ENCODE measurements around the gene FARP2. TPM values are rescaled to one million over a fixed set of nuclear protein-coding genes. Genes with fewer than 3 reads are reported as not detected.
A peak's percentile ranks its signal among the peaks of the same experiment; 100 is the strongest.

Gene FARP2
- total and polyA plus RNA-seq, 2 of the 13 experiments (the other 11 are each of a cell fraction or from before 2014, with no cell fraction given): 28.0 to 45.4 TPM

DNA sequence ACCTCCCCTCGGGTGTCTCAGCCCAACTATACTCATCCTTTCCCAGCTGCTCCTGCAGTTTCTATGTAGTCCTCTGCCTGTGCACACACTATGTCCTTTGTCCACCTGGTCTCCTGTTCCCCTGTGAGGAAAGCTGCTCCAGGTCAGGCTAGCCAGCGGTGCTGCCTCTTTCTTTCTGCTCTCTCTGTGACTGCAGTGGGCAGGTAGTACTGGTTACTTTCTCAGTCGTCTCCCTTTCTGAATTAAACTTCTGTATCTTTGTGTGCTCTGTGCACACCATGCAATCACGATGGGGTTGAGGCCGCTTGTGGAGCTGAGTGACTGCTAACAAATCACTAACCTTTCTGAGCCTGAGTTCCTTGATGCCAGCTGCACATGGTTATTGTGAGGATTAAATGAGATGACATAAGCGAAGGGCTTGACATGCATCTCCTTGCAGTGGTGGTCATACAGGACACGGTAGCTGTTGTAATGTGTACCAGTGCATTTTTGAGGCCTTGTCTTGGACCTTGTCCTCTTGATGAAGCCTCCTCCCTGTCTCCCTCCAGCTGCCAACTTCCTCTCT, 3.5 kb downstream of the FARP2 start (continued):
- TF ChIP-seq FOXP1 (IDR thresholded peaks at IDR 0.05) (no peak), FOXP1 (CRISPR knock-in tag; IDR thresholded peaks at IDR 0.05) (no peak), ZNF124 (CRISPR knock-in tag; IDR thresholded peaks at IDR 0.05) (no peak), ZNF547 (CRISPR knock-in tag; IDR thresholded peaks at IDR 0.05) (peak; percentile 50; the same call in 1 of the 2 replicates), FOXA1 (IDR thresholded peaks at IDR 0.05) (no peak), FOXA1 (CRISPR knock-in tag; IDR thresholded peaks at IDR 0.05) (peak; percentile 28; the same call in 1 of the 2 replicates), LCORL (IDR thresholded peaks at IDR 0.05) (no peak), LCORL (CRISPR knock-in tag; IDR thresholded peaks at IDR 0.05) (0 out of 2 replicates have a peak, but pooled peaks have one; percentile 26), ZNF274 (CRISPR knock-in tag; IDR thresholded peaks at IDR 0.05) (peak; percentile 64; the same call in 1 of the 2 replicates), RFX3 (CRISPR knock-in tag; IDR thresholded peaks at IDR 0.05) (no peak), CCDC6 (CRISPR knock-in tag; IDR thresholded peaks at IDR 0.05) (peak; percentile 60; the same call in 1 of the 2 replicates), KDM5B (CRISPR knock-in tag; IDR thresholded peaks at IDR 0.05; ENCODE audit: borderline replicate concordance) (0 out of 2 replicates have a peak, but pooled peaks have one; percentile 45), SALL1 (CRISPR knock-in tag; IDR thresholded peaks at IDR 0.05) (peak; percentile 52), YEATS2 (CRISPR knock-in tag; IDR thresholded peaks at IDR 0.05; ENCODE audit: borderline replicate concordance) (peak; percentile 28; the same call in 1 of the 2 replicates), STAG1 (CRISPR knock-in tag; IDR thresholded peaks at IDR 0.05) (no peak), NFE2L2 (IDR thresholded peaks at IDR 0.05; ENCODE audit: low read length) (no peak), SAP130 (CRISPR knock-in tag; IDR thresholded peaks at IDR 0.05; ENCODE audit: low read depth) (peak; percentile 68), CEBPB (IDR thresholded peaks at IDR 0.05; ENCODE audit: borderline replicate concordance, low read depth, low read length) (no peak), ZNF543 (CRISPR knock-in tag; IDR thresholded peaks at IDR 0.05) (0 out of 2 replicates have a peak, but pooled peaks have one; percentile 50)
- TF ChIP-seq, protein P1, sequence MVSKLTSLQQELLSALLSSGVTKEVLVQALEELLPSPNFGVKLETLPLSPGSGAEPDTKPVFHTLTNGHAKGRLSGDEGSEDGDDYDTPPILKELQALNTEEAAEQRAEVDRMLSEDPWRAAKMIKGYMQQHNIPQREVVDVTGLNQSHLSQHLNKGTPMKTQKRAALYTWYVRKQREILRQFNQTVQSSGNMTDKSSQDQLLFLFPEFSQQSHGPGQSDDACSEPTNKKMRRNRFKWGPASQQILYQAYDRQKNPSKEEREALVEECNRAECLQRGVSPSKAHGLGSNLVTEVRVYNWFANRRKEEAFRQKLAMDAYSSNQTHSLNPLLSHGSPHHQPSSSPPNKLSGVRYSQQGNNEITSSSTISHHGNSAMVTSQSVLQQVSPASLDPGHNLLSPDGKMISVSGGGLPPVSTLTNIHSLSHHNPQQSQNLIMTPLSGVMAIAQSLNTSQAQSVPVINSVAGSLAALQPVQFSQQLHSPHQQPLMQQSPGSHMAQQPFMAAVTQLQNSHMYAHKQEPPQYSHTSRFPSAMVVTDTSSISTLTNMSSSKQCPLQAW (CRISPR knock-in tag; IDR thresholded peaks at IDR 0.05): no peak
- TF ChIP-seq, protein P2, sequence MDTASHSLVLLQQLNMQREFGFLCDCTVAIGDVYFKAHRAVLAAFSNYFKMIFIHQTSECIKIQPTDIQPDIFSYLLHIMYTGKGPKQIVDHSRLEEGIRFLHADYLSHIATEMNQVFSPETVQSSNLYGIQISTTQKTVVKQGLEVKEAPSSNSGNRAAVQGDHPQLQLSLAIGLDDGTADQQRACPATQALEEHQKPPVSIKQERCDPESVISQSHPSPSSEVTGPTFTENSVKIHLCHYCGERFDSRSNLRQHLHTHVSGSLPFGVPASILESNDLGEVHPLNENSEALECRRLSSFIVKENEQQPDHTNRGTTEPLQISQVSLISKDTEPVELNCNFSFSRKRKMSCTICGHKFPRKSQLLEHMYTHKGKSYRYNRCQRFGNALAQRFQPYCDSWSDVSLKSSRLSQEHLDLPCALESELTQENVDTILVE (CRISPR knock-in tag; IDR thresholded peaks at IDR 0.05): no peak
- TF ChIP-seq, protein P3, sequence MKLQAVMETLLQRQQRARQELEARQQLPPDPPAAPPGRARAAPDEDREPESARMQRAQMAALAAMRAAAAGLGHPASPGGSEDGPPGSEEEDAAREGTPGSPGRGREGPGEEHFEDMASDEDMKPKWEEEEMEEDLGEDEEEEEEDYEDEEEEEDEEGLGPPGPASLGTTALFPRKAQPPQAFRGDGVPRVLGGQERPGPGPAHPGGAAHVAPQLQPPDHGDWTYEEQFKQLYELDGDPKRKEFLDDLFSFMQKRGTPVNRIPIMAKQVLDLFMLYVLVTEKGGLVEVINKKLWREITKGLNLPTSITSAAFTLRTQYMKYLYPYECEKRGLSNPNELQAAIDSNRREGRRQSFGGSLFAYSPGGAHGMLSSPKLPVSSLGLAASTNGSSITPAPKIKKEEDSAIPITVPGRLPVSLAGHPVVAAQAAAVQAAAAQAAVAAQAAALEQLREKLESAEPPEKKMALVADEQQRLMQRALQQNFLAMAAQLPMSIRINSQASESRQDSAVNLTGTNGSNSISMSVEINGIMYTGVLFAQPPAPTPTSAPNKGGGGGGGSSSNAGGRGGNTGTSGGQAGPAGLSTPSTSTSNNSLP (IDR thresholded peaks at IDR 0.05; ENCODE audit: low read depth, low read length): peak; percentile 25; the same call in 1 of the 2 replicates
- TF ChIP-seq, protein P4, sequence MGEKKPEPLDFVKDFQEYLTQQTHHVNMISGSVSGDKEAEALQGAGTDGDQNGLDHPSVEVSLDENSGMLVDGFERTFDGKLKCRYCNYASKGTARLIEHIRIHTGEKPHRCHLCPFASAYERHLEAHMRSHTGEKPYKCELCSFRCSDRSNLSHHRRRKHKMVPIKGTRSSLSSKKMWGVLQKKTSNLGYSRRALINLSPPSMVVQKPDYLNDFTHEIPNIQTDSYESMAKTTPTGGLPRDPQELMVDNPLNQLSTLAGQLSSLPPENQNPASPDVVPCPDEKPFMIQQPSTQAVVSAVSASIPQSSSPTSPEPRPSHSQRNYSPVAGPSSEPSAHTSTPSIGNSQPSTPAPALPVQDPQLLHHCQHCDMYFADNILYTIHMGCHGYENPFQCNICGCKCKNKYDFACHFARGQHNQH (CRISPR knock-in tag; IDR thresholded peaks at IDR 0.05): peak; percentile 31; the same call in 1 of the 2 replicates

Measured in HepG2 (cell line).